Sigmoid colon (tissue), 4 donors: ENCODE measurements around the gene POLD1.

Source experiments
- EP300 ChIP-seq, 4 donors: sonication (generic); formaldehyde crosslinking; IDR thresholded peaks; one replicate each; pipeline ENCODE4 v1.6.1; 2017; ENCODE audit warnings: antibody characterized with exemption in 4 of 4
- POLR2A ChIP-seq, 2 donors: fragments of 450-650 bp; IDR thresholded peaks; one replicate each; pipeline ENCODE4 v1.6.1; 2016; ENCODE audit warnings: antibody characterized with exemption in 2 of 2, mild to moderate bottlenecking in 2 of 2, moderate library complexity in 2 of 2
- POLR2AphosphoS5 ChIP-seq, 4 donors: sonication (generic); formaldehyde crosslinking; IDR thresholded peaks; one replicate each; pipeline ENCODE4 v1.6.1; 2017; ENCODE audit warnings: antibody characterized with exemption in 4 of 4
- TF ChIP-seq, protein P1 (sequence below), 4 experiments: fragments of 450-650 bp in 3 of 4; fragments of 200-600 bp in 1 of 4; IDR thresholded peaks; one replicate each; pipeline ENCODE4 v1.5.1; 2016 to 2019; ENCODE audit warnings: antibody characterized with exemption in 4 of 4, mild to moderate bottlenecking in 3 of 4, moderate library complexity in 2 of 4

DNA sequence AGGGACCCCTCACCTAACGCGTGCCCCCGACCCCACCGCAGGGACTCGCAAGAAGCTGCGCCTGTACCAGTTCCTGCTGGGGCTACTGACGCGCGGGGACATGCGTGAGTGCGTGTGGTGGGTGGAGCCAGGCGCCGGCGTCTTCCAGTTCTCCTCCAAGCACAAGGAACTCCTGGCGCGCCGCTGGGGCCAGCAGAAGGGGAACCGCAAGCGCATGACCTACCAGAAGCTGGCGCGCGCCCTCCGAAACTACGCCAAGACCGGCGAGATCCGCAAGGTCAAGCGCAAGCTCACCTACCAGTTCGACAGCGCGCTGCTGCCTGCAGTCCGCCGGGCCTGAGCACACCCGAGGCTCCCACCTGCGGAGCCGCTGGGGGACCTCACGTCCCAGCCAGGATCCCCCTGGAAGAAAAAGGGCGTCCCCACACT is 43.9 kb downstream of the POLD1 start:
- TF ChIP-seq, protein P1, sequence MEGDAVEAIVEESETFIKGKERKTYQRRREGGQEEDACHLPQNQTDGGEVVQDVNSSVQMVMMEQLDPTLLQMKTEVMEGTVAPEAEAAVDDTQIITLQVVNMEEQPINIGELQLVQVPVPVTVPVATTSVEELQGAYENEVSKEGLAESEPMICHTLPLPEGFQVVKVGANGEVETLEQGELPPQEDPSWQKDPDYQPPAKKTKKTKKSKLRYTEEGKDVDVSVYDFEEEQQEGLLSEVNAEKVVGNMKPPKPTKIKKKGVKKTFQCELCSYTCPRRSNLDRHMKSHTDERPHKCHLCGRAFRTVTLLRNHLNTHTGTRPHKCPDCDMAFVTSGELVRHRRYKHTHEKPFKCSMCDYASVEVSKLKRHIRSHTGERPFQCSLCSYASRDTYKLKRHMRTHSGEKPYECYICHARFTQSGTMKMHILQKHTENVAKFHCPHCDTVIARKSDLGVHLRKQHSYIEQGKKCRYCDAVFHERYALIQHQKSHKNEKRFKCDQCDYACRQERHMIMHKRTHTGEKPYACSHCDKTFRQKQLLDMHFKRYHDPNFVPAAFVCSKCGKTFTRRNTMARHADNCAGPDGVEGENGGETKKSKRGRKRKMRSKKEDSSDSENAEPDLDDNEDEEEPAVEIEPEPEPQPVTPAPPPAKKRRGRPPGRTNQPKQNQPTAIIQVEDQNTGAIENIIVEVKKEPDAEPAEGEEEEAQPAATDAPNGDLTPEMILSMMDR (IDR thresholded peaks at IDR 0.05): no peak
- peak in 1 of 2 donors; percentile 5 for TF ChIP-seq POLR2A (IDR thresholded peaks at IDR 0.05)
- TF ChIP-seq POLR2AphosphoS5 (IDR thresholded peaks at IDR 0.05): peak in 3 of 4 donors; percentile 22 to 73 (median 30)
- TF ChIP-seq EP300 (IDR thresholded peaks at IDR 0.05): peak in 1 of 4 donors; percentile 42
